Lower leg skin (tissue), 4 donors: ENCODE measurements around the gene SPAG9. TPM values are rescaled to one million over a fixed set of nuclear protein-coding genes. Genes with fewer than 3 reads are reported as not detected.
"Not testable (repeated sequence)": the region's sequence is repeated elsewhere in the genome, so short reads cannot be mapped to it uniquely, and the experiment has no call there.

Experiments
- DNase-seq, 2 donors: peaks; one replicate each; pipeline ENCODE4 v3.0.0-alpha.2; 2019; ENCODE audit warnings: low spot score in 2 of 2
- H3K4me3 ChIP-seq: fragments of 200-600 bp; sonication (generic); 2 replicates; pipeline ENCODE4 v1.5.1; 2017; ENCODE audit warnings: mild to moderate bottlenecking, low read depth; ENCODE audit not compliant: poor library complexity, severe bottlenecking
- POLR2A ChIP-seq, 2 donors: fragments of 450-650 bp; IDR thresholded peaks; one replicate each; pipeline ENCODE4 v1.6.1; 2016 to 2017; ENCODE audit warnings: antibody characterized with exemption in 2 of 2, mild to moderate bottlenecking in 1 of 2, moderate library complexity in 1 of 2
- WGBS, 2 donors: methylation state at CpG; one replicate each; pipeline ENCODE4 v1.1.5; 2018; 5-methylcytosine and 5-hydroxymethylcytosine counted together
- intact Hi-C: fragments of 100-400 bp; cut with DNase I; formaldehyde crosslinking; loops from one replicate; pipeline ENCODE4 v1.15.0; 2023; ENCODE audit warnings: low total_unique reads
- total RNA-seq, 4 donors: library from RNA; depleted of rRNA; stranded (reverse); fragments of >200 nt; gene quantifications; one replicate each; pipeline ENCODE4 v1.1.0, GENCODE V29; 2016
- TF ChIP-seq, protein P1 (sequence below), 3 donors: fragments of 450-650 bp; IDR thresholded peaks; one replicate each; pipeline ENCODE4 v1.5.1; 2016; ENCODE audit warnings: antibody characterized with exemption in 3 of 3, mild to moderate bottlenecking in 3 of 3, moderate library complexity in 2 of 3

Gene SPAG9
- total RNA-seq, 4 donors from 2014 or later = 63.7 to 106 (median 69.3) TPM

- intact Hi-C loops = no loop called here
- WGBS, 2 donors = 61 to 65% methylated on average over 3 of the region's 3 CpGs
- no peak overlapping the region for H3K4me3 ChIP-seq
- DNase-seq = no peak
- TF ChIP-seq, protein P1, sequence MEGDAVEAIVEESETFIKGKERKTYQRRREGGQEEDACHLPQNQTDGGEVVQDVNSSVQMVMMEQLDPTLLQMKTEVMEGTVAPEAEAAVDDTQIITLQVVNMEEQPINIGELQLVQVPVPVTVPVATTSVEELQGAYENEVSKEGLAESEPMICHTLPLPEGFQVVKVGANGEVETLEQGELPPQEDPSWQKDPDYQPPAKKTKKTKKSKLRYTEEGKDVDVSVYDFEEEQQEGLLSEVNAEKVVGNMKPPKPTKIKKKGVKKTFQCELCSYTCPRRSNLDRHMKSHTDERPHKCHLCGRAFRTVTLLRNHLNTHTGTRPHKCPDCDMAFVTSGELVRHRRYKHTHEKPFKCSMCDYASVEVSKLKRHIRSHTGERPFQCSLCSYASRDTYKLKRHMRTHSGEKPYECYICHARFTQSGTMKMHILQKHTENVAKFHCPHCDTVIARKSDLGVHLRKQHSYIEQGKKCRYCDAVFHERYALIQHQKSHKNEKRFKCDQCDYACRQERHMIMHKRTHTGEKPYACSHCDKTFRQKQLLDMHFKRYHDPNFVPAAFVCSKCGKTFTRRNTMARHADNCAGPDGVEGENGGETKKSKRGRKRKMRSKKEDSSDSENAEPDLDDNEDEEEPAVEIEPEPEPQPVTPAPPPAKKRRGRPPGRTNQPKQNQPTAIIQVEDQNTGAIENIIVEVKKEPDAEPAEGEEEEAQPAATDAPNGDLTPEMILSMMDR (IDR thresholded peaks at IDR 0.05) = no peak
- TF ChIP-seq POLR2A (IDR thresholded peaks at IDR 0.05) = no peak
These were observed 17.6 kb downstream of the SPAG9 start for GRCh38 chr17:51103050-51103449.

DNA sequence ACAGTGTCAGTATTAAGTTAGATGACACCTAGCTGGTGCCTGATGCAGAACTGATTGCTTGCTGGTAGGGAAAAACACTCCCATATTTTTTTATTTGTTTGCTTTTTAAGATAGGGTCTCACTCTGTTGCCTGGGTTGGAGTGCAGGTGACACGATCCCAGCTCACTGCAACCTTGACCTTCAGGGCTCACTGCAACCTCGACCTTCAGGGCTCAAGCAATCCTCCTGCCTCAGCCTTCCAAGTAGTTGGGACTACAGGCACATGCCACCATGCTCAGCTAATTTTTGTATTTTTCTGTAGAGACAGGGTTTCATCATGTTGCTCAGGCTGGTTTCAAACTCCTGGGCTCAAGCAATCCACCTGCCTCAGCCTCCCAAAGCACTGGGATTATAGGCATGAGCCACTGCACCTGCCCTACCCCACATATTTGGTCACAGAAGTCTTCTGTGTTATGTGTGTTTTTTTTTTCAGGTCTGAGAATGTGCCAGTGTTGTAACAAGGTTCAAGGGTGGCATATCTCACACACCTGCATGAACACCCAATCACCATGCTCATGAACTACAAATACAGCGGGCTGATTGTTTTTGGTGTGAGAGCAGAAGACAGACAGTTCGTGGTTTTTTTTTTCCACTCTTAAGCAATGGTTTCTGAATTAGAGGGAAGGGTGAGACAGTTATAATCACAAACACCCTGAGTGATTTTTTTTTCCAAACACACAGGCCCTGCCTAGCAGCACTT is 22.8 kb downstream of the SPAG9 start:
- intact Hi-C loops = no loop called here
- 90 to 92% methylated on average over 4 of the region's 4 CpGs for WGBS, 2 donors
- DNase-seq = peak in 1 of 2 donors; percentile 26
- TF ChIP-seq, protein P1 (IDR thresholded peaks at IDR 0.05) = no peak
- TF ChIP-seq POLR2A (IDR thresholded peaks at IDR 0.05) = no peak
- no peak overlapping the region for H3K4me3 ChIP-seq

DNA sequence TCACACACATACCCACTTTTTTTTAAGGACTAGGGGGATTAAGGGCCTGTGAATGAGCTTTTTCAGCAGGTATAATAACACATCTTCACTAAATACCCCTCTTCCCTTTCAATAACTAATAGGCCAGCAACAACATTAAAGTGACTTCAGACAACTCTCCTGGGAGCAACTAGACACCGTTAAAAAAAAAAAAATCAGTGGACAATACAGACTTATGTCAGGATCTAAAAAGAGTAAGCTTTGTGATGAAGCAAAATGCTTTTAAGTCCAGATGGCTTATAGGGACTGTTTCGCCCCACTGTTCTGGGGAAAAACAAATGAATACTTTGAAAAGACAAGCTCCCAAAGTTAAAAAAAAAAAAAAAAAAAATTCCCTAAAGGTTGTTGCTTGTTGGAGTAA is 29.0 kb downstream of the SPAG9 start:
- intact Hi-C loops = no loop called here
- no peak overlapping the region for H3K4me3 ChIP-seq
- no peak for TF ChIP-seq POLR2A (IDR thresholded peaks at IDR 0.05)
- 60 to 63% methylated on average over 2 of the region's 2 CpGs for WGBS, 2 donors
- no peak for DNase-seq

GRCh38 chr17:51088868-51089267 is 31.8 kb downstream of the SPAG9 start:
- DNase-seq, intact Hi-C loops, H3K4me3 ChIP-seq: not testable (repeated sequence)
- 88 to 95% methylated on average over 10 of the region's 10 CpGs for WGBS, 2 donors

- no peak for DNase-seq
- no peak overlapping the region for H3K4me3 ChIP-seq
- intact Hi-C loops = no loop called here
- TF ChIP-seq, protein P1 (IDR thresholded peaks at IDR 0.05) = no peak
- no peak for TF ChIP-seq POLR2A (IDR thresholded peaks at IDR 0.05)
- 95 to 96% methylated on average over 9 of the region's 9 CpGs for WGBS, 2 donors
These were observed 32.4 kb downstream of the SPAG9 start for GRCh38 chr17:51088287-51088686.

GRCh38 chr17:51087072-51087757 is 33.5 kb downstream of the SPAG9 start:
- no peak overlapping the region for H3K4me3 ChIP-seq
- intact Hi-C loops = no loop called here
- WGBS, 2 donors = 36 to 53% methylated on average over 2 of the region's 2 CpGs

More at GRCh38 chr17:51087072-51087757, 33.5 kb downstream of the SPAG9 start:
- no peak for DNase-seq
- TF ChIP-seq, protein P1 (IDR thresholded peaks at IDR 0.05) = no peak
